Measurements from ENCODE around the gene MICALL1.

DNA sequence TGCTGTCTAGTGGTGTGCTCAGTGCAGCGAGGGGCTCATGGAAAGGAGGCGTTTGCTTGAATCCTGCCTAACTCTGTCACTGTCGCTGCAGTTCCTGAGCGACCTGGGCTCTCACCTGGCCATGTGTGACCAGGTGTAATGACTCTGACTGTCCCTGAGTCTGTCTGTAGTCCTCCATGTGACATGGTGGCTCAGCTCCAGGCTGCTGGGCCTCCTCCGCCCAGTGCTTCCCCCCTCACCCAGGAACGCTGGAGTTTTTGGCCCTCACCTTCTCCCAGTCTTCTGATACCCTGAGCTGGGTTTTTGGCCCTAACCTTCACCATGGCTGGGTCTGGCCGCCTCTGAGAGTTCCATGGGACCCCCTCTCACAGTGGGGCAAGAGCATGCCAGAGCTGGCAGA lies 20.3 kb downstream of the MICALL1 start:
- TF ChIP-seq EZH2 (IDR thresholded peaks at IDR 0.05; ENCODE audit: insufficient read depth, poor library complexity, severe bottlenecking) (no peak), EZH2phosphoT487 (IDR thresholded peaks at IDR 0.05; ENCODE audit: insufficient read depth, low read depth) (no peak)

Data from GM23248 (cell line).